Gastroesophageal sphincter (tissue), 3 donors: Measurements from ENCODE around the gene RGS10.

ENCODE experiments used
- CTCF ChIP-seq, 4 experiments: fragments of 200-600 bp in 2 of 4; fragments of 450-650 bp in 2 of 4; sonication (generic) in 1 of 4; IDR thresholded peaks; one replicate each; pipeline ENCODE4 v1.5.1; 2017 to 2019; ENCODE audit warnings: antibody characterized with exemption in 4 of 4, mild to moderate bottlenecking in 2 of 4, moderate library complexity in 2 of 4
- EP300 ChIP-seq: sonication (generic); formaldehyde crosslinking; IDR thresholded peaks from one replicate; pipeline ENCODE4 v1.6.1; 2017; ENCODE audit warnings: antibody characterized with exemption, mild to moderate bottlenecking
- POLR2A ChIP-seq, 2 donors: fragments of 450-650 bp; IDR thresholded peaks; one replicate each; pipeline ENCODE4 v1.6.1; 2017; ENCODE audit warnings: antibody characterized with exemption in 2 of 2, mild to moderate bottlenecking in 2 of 2, moderate library complexity in 1 of 2
- POLR2AphosphoS5 ChIP-seq: sonication (generic); formaldehyde crosslinking; IDR thresholded peaks from one replicate; pipeline ENCODE4 v1.6.1; 2017; ENCODE audit warnings: antibody characterized with exemption

- no peak for TF ChIP-seq POLR2A (IDR thresholded peaks at IDR 0.05)
- no peak for TF ChIP-seq CTCF (IDR thresholded peaks at IDR 0.05)
- no peak for TF ChIP-seq POLR2AphosphoS5
- TF ChIP-seq EP300: no peak
Measured at GRCh38 chr10:119499677-119500002, 42.9 kb downstream of the RGS10 start.
